HG03066 (cell line): ENCODE results near the gene ADAMTSL4.
A peak's percentile ranks its signal among the peaks of the same experiment; 100 is the strongest.

ENCODE experiments used
- ATAC-seq: cut with Tn5 transposase; IDR thresholded peaks from one replicate; pipeline ENCODE4 v1.9.1; 2021; ENCODE audit warnings: low read depth; ENCODE audit not compliant: unreplicated experiment

The ADAMTSL4 gene

DNA sequence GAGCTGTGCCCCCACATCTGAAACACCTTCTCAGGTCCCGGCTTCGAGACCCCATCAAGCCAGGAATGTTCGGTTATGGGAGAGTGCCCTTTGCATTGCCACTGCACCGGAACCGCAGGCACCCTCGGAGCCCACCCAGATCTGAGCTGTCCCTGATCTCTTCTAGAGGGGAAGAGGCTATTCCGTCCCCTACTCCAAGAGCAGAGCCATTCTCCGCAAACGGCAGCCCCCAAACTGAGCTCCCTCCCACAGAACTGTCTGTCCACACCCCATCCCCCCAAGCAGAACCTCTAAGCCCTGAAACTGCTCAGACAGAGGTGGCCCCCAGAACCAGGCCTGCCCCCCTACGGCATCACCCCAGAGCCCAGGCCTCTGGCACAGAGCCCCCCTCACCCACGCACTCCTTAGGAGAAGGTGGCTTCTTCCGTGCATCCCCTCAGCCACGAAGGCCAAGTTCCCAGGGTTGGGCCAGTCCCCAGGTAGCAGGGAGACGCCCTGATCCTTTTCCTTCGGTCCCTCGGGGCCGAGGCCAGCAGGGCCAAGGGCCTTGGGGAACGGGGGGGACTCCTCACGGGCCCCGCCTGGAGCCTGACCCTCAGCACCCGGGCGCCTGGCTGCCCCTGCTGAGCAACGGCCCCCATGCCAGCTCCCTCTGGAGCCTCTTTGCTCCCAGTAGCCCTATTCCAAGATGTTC is 4.3 kb downstream of the ADAMTSL4 start:
- no peak for ATAC-seq

DNA sequence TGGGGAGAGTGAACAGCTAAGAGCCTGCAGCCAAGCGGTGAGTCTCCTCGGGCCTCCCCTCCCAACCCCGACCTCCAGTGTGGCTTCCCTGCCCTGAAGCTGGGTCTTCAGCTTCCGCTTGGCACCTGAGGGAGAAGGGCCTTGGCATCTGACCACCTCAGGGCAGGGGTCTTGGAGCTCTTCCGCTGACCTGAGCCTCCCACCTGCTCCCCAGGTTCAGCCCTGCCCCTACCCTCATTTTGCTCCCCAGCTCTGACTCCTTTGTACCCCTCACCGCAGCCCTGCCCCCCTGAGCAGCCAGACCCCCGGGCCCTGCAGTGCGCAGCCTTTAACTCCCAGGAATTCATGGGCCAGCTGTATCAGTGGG is 4.9 kb downstream of the ADAMTSL4 start:
- ATAC-seq = no peak

DNA sequence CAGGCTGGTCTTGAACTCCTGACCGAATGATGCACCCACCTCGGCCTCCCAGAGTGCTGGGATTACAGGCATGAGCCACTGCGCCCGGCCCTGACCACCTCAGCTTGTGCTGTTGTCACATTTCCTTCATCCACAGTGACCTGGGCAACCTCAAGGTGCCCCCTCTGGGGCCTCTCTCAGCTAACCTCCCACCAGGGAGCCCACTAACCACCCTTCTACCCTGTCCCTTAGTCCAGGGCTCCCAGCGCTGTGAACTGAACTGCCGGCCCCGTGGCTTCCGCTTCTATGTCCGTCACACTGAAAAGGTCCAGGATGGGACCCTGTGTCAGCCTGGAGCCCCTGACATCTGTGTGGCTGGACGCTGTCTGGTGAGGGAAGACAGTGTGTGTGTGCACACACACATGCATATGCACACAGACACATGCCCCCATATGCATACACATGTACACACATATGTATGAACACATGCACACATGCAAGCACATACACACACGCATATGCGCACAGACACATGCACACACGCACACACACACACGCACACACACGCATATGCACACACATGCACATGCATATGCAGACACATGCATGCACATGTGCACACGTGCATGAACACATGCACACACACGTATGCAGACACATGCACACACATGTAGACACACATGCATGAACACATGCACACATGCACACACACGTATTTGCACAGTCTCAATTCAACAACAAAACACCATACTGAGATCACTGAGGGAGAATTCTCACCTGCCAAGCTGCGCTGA is 6.2 kb downstream of the ADAMTSL4 start:
- no peak for ATAC-seq

DNA sequence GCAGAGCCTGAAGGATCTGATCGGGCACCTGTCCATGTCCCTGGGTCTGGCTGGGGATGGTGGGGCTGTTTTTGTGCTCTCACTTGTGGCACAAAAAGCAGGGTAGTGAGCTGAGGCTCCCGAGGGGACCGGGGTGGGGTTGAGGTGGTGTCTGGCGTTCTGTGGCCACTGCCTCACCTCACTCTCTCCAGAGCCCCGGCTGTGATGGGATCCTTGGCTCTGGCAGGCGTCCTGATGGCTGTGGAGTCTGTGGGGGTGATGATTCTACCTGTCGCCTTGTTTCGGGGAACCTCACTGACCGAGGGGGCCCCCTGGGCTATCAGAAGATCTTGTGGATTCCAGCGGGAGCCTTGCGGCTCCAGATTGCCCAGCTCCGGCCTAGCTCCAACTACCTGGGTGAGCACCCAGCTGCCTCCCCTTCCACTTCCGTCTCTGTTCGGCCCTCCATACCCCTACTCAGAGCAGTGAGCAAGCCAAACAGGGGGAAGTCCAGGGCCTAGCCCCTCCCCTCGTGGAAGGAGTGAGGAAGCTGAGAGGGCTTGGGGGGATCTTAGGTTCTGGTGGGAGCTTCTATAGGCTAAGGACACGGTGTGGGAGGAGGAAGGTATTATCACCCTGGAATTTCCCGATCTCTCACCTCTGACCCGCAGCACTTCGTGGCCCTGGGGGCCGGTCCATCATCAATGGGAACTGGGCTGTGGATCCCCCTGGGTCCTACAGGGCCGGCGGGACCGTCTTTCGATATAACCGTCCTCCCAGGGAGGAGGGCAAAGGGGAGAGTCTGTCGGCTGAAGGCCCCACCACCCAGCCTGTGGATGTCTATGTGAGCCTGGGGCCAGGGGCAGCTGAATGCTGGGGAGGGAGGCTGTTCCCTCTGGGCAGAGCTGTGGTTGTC is 7.0 kb downstream of the ADAMTSL4 start:
- no peak for ATAC-seq

GRCh38 chr1:150557065-150557600 is 7.9 kb downstream of the ADAMTSL4 start:
- ATAC-seq = no peak

DNA sequence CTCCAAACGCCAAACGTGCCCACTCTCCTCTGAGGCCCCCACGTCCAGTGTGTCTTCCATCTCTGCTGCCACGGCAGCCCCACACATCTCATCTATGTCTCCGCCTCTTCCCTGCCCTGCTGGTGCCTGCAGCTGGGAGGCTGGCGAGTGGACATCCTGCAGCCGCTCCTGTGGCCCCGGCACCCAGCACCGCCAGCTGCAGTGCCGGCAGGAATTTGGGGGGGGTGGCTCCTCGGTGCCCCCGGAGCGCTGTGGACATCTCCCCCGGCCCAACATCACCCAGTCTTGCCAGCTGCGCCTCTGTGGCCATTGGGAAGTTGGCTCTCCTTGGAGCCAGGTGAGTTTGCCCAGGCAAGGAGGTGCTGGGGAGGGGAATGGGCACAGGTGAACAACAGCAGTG is 8.6 kb downstream of the ADAMTSL4 start:
- ATAC-seq = no peak

GRCh38 chr1:150558303-150558704 is 9.1 kb downstream of the ADAMTSL4 start:
- ATAC-seq = no peak

DNA sequence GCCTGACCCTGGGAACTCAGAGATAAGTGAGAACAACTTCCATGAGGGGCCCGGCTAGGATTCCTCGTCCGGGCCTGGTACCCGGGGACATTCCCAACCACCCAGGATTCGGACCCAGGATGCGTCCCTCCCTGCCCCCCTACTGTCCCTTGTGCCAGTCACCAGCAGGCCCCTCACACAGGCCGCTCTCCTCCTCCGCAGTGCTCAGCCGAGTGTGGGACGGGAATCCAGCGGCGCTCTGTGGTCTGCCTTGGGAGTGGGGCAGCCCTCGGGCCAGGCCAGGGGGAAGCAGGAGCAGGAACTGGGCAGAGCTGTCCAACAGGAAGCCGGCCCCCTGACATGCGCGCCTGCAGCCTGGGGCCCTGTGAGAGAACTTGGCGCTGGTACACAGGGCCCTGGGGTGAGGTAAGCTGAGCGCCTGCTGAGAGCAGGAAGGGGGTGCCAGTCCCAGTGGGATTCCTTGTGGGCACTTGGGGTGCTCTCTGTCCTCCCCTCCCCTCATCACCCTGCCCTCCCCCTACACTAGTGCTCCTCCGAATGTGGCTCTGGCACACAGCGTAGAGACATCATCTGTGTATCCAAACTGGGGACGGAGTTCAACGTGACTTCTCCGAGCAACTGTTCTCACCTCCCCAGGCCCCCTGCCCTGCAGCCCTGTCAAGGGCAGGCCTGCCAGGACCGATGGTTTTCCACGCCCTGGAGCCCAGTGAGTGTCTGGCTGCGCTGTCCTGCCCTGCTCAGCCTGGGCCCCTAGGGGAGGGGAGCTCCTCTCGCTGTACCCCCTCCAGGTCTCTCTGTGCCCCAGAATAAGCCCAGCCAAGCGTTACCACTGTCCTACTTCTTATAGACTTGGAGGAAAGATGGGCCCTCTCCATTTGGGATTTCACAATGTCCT is 9.8 kb downstream of the ADAMTSL4 start:
- no peak for ATAC-seq

DNA sequence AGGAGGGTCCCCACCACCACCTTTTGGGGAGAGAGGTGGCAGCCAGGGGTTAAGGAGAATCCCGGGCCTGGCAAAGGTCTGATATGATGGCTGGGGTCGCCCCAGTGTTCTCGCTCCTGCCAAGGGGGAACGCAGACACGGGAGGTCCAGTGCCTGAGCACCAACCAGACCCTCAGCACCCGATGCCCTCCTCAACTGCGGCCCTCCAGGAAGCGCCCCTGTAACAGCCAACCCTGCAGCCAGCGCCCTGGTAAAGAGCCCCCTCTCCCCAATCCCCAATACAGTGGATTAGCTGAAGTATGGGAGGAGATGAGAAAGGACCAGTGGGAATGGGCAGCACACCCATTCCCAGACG is 10.4 kb downstream of the ADAMTSL4 start:
- ATAC-seq = no peak

- ATAC-seq = no peak
Measured at GRCh38 chr1:150560011-150560438, 10.8 kb downstream of the ADAMTSL4 start.

DNA sequence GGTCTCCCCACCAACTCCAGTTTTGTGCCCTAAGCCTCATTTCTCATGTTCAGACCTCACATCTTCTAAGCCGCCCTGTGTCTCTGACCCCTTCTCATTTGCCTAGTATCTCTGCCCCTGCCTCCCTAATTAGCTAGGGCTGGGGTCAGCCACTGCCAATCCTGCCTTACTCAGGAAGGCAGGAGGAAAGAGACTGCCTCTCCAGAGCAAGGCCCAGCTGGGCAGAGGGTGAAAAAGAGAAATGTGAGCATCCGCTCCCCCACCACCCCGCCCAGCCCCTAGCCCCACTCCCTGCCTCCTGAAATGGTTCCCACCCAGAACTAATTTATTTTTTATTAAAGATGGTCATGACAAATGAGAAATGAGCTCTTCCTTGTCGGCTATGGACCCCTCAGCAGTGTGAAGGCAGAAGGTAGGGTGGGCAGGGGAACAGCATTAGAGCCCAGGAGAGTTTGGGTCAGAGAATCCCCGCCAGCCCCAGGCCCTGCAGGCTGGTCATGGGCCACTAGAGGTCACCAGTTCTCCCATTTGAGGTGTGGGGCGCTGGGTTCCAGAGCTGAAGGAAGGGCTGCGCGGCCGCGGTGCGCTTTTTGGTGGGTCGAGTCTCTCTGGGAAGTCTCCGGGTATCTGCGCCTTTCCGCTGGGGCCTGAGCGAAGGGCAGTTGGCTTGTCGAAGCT is 11.5 kb downstream of the ADAMTSL4 start:
- ATAC-seq = peak; percentile 41

GRCh38 chr1:150561254-150561973 is 12.2 kb downstream of the ADAMTSL4 start:
- ATAC-seq = peak; percentile 22

DNA sequence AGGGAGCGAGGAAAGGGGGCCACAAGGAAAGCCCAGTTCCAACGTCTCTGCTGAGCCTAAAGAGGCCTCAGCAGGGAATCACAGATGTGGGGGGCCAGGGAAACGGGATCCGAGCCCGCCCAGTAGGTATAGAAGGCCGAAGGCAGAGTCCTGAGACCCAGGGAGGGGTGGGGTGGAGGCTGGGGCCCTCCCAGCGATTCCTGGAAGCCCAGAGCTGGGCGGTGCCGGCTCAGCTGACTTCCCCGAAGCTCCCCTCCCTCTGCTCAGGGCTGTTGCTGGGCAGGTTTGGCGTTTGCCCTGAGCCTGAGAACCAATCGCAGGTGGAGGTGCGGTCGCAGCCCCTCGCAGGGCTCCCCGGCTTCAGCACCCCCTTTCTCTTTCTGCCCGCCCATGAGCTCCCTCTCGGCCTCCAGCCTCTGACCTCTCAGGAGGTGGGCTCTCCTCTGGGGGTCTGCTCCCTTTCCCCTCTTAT is 12.8 kb downstream of the ADAMTSL4 start:
- ATAC-seq = peak; percentile 34

GRCh38 chr1:150562446-150563339 is 13.5 kb downstream of the ADAMTSL4 start:
- peak; percentile 34 for ATAC-seq

DNA sequence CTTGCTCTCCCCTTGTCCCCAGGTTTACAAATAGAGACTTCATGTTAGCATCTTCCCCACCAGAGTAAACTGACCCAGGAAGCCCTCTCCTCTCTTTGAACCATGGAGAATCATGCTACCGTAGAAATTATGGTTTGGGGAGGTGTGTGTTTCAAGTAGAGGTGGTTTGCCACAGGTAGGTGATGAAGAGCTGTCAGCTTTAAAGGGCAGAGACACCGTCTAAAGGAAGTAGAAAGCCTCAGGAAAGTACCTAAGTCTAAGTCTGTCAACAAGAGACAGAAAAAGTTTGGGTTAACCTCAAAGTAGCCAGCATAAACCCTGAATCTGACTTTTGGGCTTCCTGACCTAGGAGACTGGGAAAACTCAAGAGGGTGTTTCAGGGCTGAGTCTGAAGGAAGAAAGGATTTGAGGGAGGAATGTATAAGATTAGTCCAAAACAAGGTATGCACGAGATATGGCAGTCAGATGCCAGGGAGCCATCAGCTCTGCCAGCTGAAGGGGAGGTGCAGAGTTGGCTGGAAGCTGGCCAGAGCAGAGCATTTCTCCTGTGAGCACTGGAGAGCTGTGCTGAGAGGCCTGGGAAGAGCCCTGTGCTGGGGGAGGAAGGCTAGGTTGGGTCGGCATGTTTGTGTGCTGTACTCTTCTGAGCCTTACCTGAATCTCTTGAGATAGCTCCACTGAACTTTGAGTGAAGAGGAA is 14.3 kb downstream of the ADAMTSL4 start:
- ATAC-seq = no peak

DNA sequence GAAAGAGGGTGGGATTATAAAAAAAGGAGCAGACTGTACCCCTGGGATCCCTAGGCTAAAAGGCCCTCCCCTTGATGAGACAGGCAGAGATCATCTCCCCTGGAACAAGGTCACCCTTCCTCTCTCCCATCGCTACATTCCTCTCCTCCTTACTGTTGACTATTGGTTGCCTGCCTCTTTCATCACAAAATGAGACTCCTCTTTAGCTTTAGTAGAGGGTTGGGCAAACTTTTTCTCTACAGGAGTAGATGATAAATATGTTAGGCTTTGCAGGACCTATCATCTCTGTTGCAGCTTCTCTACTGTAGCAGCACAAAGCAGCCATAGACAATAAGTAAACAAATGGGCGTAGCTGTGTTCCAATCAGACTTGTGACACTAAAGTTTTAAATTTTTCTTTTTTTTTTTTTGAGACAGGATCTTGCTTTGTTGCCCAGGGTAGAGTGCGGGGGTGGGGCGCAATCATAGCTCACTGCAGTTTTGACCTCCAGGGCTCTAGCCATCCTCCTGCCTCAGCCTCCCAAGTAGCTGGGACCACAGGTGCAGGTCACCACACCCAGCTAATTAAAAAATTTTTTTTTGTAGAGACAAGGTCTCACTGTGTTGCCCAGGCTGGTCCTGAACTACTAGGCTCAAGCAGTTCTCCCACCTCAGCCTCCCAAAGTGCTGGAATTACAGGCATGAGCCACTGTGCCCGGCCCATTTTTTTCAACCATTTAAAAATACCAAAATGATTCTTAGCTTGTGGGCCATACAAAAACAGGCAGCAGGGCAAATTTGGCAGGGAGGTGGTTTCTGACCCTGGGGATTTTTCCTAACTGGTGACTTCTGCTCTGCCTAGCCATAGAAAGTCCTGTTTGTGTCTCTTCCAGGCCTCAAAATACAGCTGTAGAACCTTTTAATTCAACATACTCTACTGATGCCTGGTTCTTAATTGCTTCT is 15.1 kb downstream of the ADAMTSL4 start:
- ATAC-seq = no peak
